ENCODE data around the gene IL10RA.

The IL10RA gene

GRCh38 chr11:118048472-118049370 is 62.5 kb downstream of the IL10RA start:
- DNase-seq, result no peak

DNA sequence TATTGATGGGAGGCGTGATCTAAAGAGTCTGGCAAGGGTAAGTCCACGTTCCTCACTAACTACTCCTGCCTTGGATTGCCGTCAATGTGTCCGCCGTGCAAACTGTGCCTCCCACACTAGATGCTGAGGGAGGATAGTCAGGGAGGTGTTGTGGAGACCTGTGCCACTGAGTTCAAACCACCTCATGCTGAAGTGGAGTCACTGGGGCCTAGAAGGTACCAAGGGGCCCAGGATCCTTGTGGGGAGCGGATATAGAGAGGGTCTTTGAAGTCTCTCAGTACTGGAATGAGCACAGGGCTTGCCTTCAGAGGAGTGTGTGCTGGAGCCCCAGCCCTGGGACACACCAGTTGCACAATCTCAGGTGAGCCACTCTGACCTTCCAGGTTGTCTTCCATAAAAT is 63.6 kb downstream of the IL10RA start:
- DNase-seq, result no peak

- no peak for DNase-seq
Measured at GRCh38 chr11:118050208-118050891, 64.2 kb downstream of the IL10RA start.
